Activated T-cell treated with anti-CD3 and anti-CD28 coated beads, Interleukin-2, amount 50 U/mL, for 4 hours (primary cell): ENCODE results near the gene UBE2E2. TPM values are rescaled to one million over a fixed set of nuclear protein-coding genes. Genes with fewer than 3 reads are reported as not detected.

Experiments
- ATAC-seq, 2 donors: fragments of 200-7000 bp; cut with Tn5 transposase; one replicate each; pipeline ENCODE4 v1.10.0; 2021
- DNase-seq: peaks from one replicate; pipeline ENCODE4 v3.0.0-alpha.2; 2020
- H3K27me3 Mint-ChIP-seq: one replicate; pipeline ENCODE4 v1.8.0; 2021; ENCODE audit warnings: low read depth, mixed read lengths
- H3K36me3 Mint-ChIP-seq: one replicate; pipeline ENCODE4 v1.8.0; 2022; ENCODE audit warnings: mixed read lengths; ENCODE audit not compliant: insufficient read depth
- H3K4me1 Mint-ChIP-seq: one replicate; pipeline ENCODE4 v1.8.0; 2021; ENCODE audit warnings: low read depth, mixed read lengths
- H3K4me3 Mint-ChIP-seq: one replicate; pipeline ENCODE4 v1.8.0; 2021; ENCODE audit warnings: mild to moderate bottlenecking, moderate library complexity, mixed read lengths
- H3K9me3 Mint-ChIP-seq: one replicate; pipeline ENCODE4 v1.8.0; 2021; ENCODE audit warnings: mixed read lengths
- total RNA-seq, 3 donors: library from RNA; stranded (reverse); gene quantifications; one replicate each; pipeline ENCODE4 v1.2.1, GENCODE V29; 2021

Gene UBE2E2
- total RNA-seq, 3 donors from 2014 or later, result 8.7 to 11.5 (median 10.4) TPM

- no peak for ATAC-seq
- Mint-ChIP-seq H3K4me3 (no peak overlapping the region), H3K36me3 (no peaks in the 10 kb centered on the region), H3K27me3 (peaks cover 4% of the 10 kb centered on the region), H3K9me3 (peaks cover 5% of the 10 kb centered on the region), H3K4me1 (no peaks in the 10 kb centered on the region)
- DNase-seq, result no peak
These were observed 420.7 kb downstream of the UBE2E2 start for GRCh38 chr3:23623844-23624243.

- Mint-ChIP-seq H3K4me1 (no peaks in the 10 kb centered on the region), H3K4me3 (no peak overlapping the region), H3K27me3 (peaks cover 5% of the 10 kb centered on the region), H3K9me3 (peaks cover 5% of the 10 kb centered on the region), H3K36me3 (no peaks in the 10 kb centered on the region)
- DNase-seq (no peak), ATAC-seq (no peak)
These were observed 421.2 kb downstream of the UBE2E2 start for GRCh38 chr3:23624305-23624704.

- no peak for DNase-seq
- Mint-ChIP-seq H3K4me3 (no peak overlapping the region), H3K4me1 (no peaks in the 10 kb centered on the region), H3K36me3 (no peaks in the 10 kb centered on the region), H3K27me3 (peaks cover 4% of the 10 kb centered on the region), H3K9me3 (peaks cover 5% of the 10 kb centered on the region)
- no peak for ATAC-seq
These were observed 423.3 kb downstream of the UBE2E2 start for GRCh38 chr3:23626442-23626841.

GRCh38 chr3:23629181-23629894, 426.2 kb downstream of the UBE2E2 start:
- Mint-ChIP-seq H3K36me3 (no peaks in the 10 kb centered on the region), H3K4me1 (no peaks in the 10 kb centered on the region), H3K9me3 (peaks cover 2% of the 10 kb centered on the region), H3K27me3 (peaks cover 4% of the 10 kb centered on the region), H3K4me3 (no peak overlapping the region)
- DNase-seq, result no peak
- ATAC-seq, result no peak

GRCh38 chr3:23633261-23633960, 430.3 kb downstream of the UBE2E2 start:
- Mint-ChIP-seq H3K27me3 (peaks cover 4% of the 10 kb centered on the region), H3K4me1 (no peaks in the 10 kb centered on the region), H3K4me3 (no peak overlapping the region), H3K36me3 (no peaks in the 10 kb centered on the region), H3K9me3 (no peaks in the 10 kb centered on the region)
- no peak for DNase-seq
- ATAC-seq, result no peak

- H3K4me1 Mint-ChIP-seq, result no peaks in the 10 kb centered on the region
- no peaks in the 10 kb centered on the region for H3K36me3 Mint-ChIP-seq
- DNase-seq, result no peak
- no peak for ATAC-seq
- no peaks in the 10 kb centered on the region for H3K27me3 Mint-ChIP-seq
- no peaks in the 10 kb centered on the region for H3K9me3 Mint-ChIP-seq
- H3K4me3 Mint-ChIP-seq, result no peak overlapping the region
These were observed 434.2 kb downstream of the UBE2E2 start for GRCh38 chr3:23637339-23637738.

GRCh38 chr3:23640471-23641146, 437.5 kb downstream of the UBE2E2 start:
- H3K4me3 Mint-ChIP-seq, result no peak overlapping the region
- no peaks in the 10 kb centered on the region for H3K4me1 Mint-ChIP-seq
- no peaks in the 10 kb centered on the region for H3K27me3 Mint-ChIP-seq
- no peak for DNase-seq
- no peaks in the 10 kb centered on the region for H3K9me3 Mint-ChIP-seq
- ATAC-seq, result no peak
- no peaks in the 10 kb centered on the region for H3K36me3 Mint-ChIP-seq
